ENCODE data around the gene ZNF423. TPM values are rescaled to one million over a fixed set of nuclear protein-coding genes. Genes with fewer than 3 reads are reported as not detected.

The ZNF423 gene
- polyA plus RNA-seq, 1 experiment, result 0.11 TPM

- no peak for TF ChIP-seq CTCF (IDR thresholded peaks at IDR 0.05; ENCODE audit: low read depth, low read length)
- Histone ChIP-seq H3K27ac (ENCODE audit: low read depth, low read length) (no peak overlapping the region), H3K27me3 (ENCODE audit: control insufficient read depth, insufficient read depth, low read length) (no peaks in the 10 kb centered on the region), H3K9me3 (ENCODE audit: control insufficient read depth, insufficient read depth, low read length) (no peaks in the 10 kb centered on the region), H3K4me3 (ENCODE audit: low read depth, low read length) (no peak overlapping the region)
- POLR2A ChIA-PET, result no interaction called here
- DNase-seq (ENCODE audit: low read depth, low spot score), result no peak
- CTCF ChIA-PET, result no interaction called here
These were observed 80.9 kb downstream of the ZNF423 start for GRCh38 chr16:49775018-49775417.

- DNase-seq (ENCODE audit: low read depth, low spot score), result no peak
- no peak for TF ChIP-seq CTCF (IDR thresholded peaks at IDR 0.05; ENCODE audit: low read depth, low read length)
- no peak overlapping the region for H3K27ac ChIP-seq (ENCODE audit: low read depth, low read length)
- no peaks in the 10 kb centered on the region for H3K27me3 ChIP-seq (ENCODE audit: control insufficient read depth, insufficient read depth, low read length)
- no peaks in the 10 kb centered on the region for H3K9me3 ChIP-seq (ENCODE audit: control insufficient read depth, insufficient read depth, low read length)
- ChIA-PET POLR2A (no interaction called here), CTCF (interaction anchor here (0.6 kb wide), 1 partner anchor 82 kb away, joined by 4 read pairs; the partner anchor contains the start of gene ZNF423)
- no peak overlapping the region for H3K4me3 ChIP-seq (ENCODE audit: low read depth, low read length)
These were observed 82.1 kb downstream of the ZNF423 start for GRCh38 chr16:49773534-49774475.

- no peaks in the 10 kb centered on the region for H3K27me3 ChIP-seq (ENCODE audit: control insufficient read depth, insufficient read depth, low read length)
- no peaks in the 10 kb centered on the region for H3K9me3 ChIP-seq (ENCODE audit: control insufficient read depth, insufficient read depth, low read length)
- no peak overlapping the region for H3K27ac ChIP-seq (ENCODE audit: low read depth, low read length)
- POLR2A ChIA-PET, result no interaction called here
- DNase-seq (ENCODE audit: low read depth, low spot score), result no peak
- no peak for TF ChIP-seq CTCF (IDR thresholded peaks at IDR 0.05; ENCODE audit: low read depth, low read length)
- no peak overlapping the region for H3K4me3 ChIP-seq (ENCODE audit: low read depth, low read length)
- CTCF ChIA-PET, result no interaction called here
These were observed 87.9 kb downstream of the ZNF423 start for GRCh38 chr16:49767998-49768397.

GRCh38 chr16:49767414-49767813, 88.5 kb downstream of the ZNF423 start:
- no peak for TF ChIP-seq CTCF (IDR thresholded peaks at IDR 0.05; ENCODE audit: low read depth, low read length)
- ChIA-PET POLR2A (no interaction called here), CTCF (no interaction called here)
- no peak overlapping the region for H3K27ac ChIP-seq (ENCODE audit: low read depth, low read length)
- DNase-seq (ENCODE audit: low read depth, low spot score), result no peak
- no peaks in the 10 kb centered on the region for H3K9me3 ChIP-seq (ENCODE audit: control insufficient read depth, insufficient read depth, low read length)
- H3K4me3 ChIP-seq (ENCODE audit: low read depth, low read length), result no peak overlapping the region
- H3K27me3 ChIP-seq (ENCODE audit: control insufficient read depth, insufficient read depth, low read length), result no peaks in the 10 kb centered on the region

GRCh38 chr16:49766225-49766624, 89.7 kb downstream of the ZNF423 start:
- ChIA-PET CTCF (no interaction called here), POLR2A (no interaction called here)
- no peaks in the 10 kb centered on the region for H3K27me3 ChIP-seq (ENCODE audit: control insufficient read depth, insufficient read depth, low read length)
- TF ChIP-seq CTCF (IDR thresholded peaks at IDR 0.05; ENCODE audit: low read depth, low read length), result no peak
- no peak overlapping the region for H3K27ac ChIP-seq (ENCODE audit: low read depth, low read length)
- no peak for DNase-seq (ENCODE audit: low read depth, low spot score)
- no peaks in the 10 kb centered on the region for H3K9me3 ChIP-seq (ENCODE audit: control insufficient read depth, insufficient read depth, low read length)
- no peak overlapping the region for H3K4me3 ChIP-seq (ENCODE audit: low read depth, low read length)
